Endothelial cell of umbilical vein (primary cell): ENCODE measurements around the gene TENM4. TPM values are rescaled to one million over a fixed set of nuclear protein-coding genes. Genes with fewer than 3 reads are reported as not detected.

Experiments
- BruUV-seq: library from RNA; stranded (reverse); fragments of 400-500 nt; replicated peaks from 2 replicates; lab custom pipeline; 2021; lab: Mats Ljungman, UMichigan
- CTCF ChIA-PET: fragments of 300-600, 350-600 bp; sonication (Branson Sonifier 250); formaldehyde crosslinking; loops from one replicate; lab custom pipeline; 2021; ENCODE audit warnings: antibody characterized with exemption, inconsistent platforms; lab: Charles Lee
- POLR2A ChIA-PET: fragments of 300-600, 350-600 bp; sonication (Branson Sonifier 250); formaldehyde crosslinking; loops from one replicate; lab custom pipeline; 2021; ENCODE audit warnings: antibody characterized with exemption, inconsistent platforms; lab: Charles Lee
- DNase-seq: peaks from one replicate; pipeline ENCODE4 v3.0.0-alpha.2; 2011; ENCODE audit warnings: low read depth, low spot score
- FAIRE-seq: peaks from 2 replicates; lab custom pipeline; 2011; peaks lifted over from hg19 to GRCh38; lab: Jason Lieb, UNC
- H2AFZ ChIP-seq: 2 replicates; pipeline ENCODE4 v1.6.0; 2012; ENCODE audit warnings: low read depth, low read length, control low read depth, inconsistent platforms
- H3K27ac ChIP-seq: 2 replicates; pipeline ENCODE4 v1.5.1; 2011; ENCODE audit warnings: low read depth, mild to moderate bottlenecking, control low read depth, low read length, moderate library complexity; ENCODE audit not compliant: insufficient read depth
- H3K27me3 ChIP-seq, 2 experiments: 2 replicates each; pipeline versions ENCODE4 v1.6.0 to v1.6.1; 2011; ENCODE audit warnings: low read length in 2 of 2, mixed read lengths in 1 of 2; ENCODE audit not compliant: control insufficient read depth in 2 of 2, insufficient read depth in 2 of 2
- H3K36me3 ChIP-seq, 2 experiments: 2 replicates in 1 of 2; 3 replicates in 1 of 2; pipeline ENCODE4 v1.5.1; 2011; ENCODE audit warnings: low read length in 2 of 2, mild to moderate bottlenecking in 1 of 2, moderate library complexity in 1 of 2; ENCODE audit not compliant: control insufficient read depth in 2 of 2, insufficient read depth in 2 of 2; ENCODE audit errors: extremely low read depth in 1 of 2
- H3K4me1 ChIP-seq: 3 replicates; pipeline ENCODE4 v1.5.1; 2011; ENCODE audit warnings: mild to moderate bottlenecking, low read length; ENCODE audit not compliant: control insufficient read depth, insufficient read depth; ENCODE audit errors: extremely low read depth
- H3K4me2 ChIP-seq: 2 replicates; pipeline ENCODE4 v1.6.1; 2011; ENCODE audit warnings: low read length, control low read depth, mixed read lengths; ENCODE audit not compliant: insufficient read depth
- H3K4me3 ChIP-seq, 3 experiments: fragments of 200-600 bp in 1 of 3; sonication (generic), shearing (Covaris generic) in 1 of 3; replicated peaks in 1 of 3; 2 replicates each; pipeline ENCODE4 v1.5.1; 2011 to 2016; ENCODE audit warnings: control low read depth in 3 of 3, low read length in 3 of 3, mild to moderate bottlenecking in 2 of 3, inconsistent platforms in 1 of 3, low read depth in 1 of 3, moderate library complexity in 1 of 3; ENCODE audit not compliant: insufficient read depth in 1 of 3
- H3K79me2 ChIP-seq: 2 replicates; pipeline ENCODE4 v1.6.0; 2012; ENCODE audit warnings: low read length, inconsistent platforms; ENCODE audit not compliant: control insufficient read depth, insufficient read depth
- H3K9ac ChIP-seq: replicated peaks from 2 replicates; pipeline ENCODE3; 2011; ENCODE audit warnings: low read length, control low read depth; ENCODE audit not compliant: insufficient read depth; ENCODE audit errors: extremely low read depth
- H3K9me1 ChIP-seq: replicated peaks from 3 replicates; pipeline ENCODE4 v1.6.0; 2011; ENCODE audit warnings: mild to moderate bottlenecking, low read length; ENCODE audit not compliant: control insufficient read depth, insufficient read depth; ENCODE audit errors: extremely low read depth
- H3K9me3 ChIP-seq: replicated peaks from 2 replicates; pipeline ENCODE4 v1.5.1; 2012; ENCODE audit warnings: low read length, inconsistent platforms; ENCODE audit not compliant: control insufficient read depth, insufficient read depth
- H4K20me1 ChIP-seq: replicated peaks from 2 replicates; pipeline ENCODE3; 2011; ENCODE audit warnings: mild to moderate bottlenecking, low read length; ENCODE audit not compliant: control insufficient read depth, insufficient read depth; ENCODE audit errors: extremely low read depth
- CTCF ChIP-seq, 2 donors: IDR thresholded peaks; 1 replicate in 1 of 2; 2 replicates in 1 of 2; pipeline ENCODE4 v1.5.1; 2011; ENCODE audit warnings: low read length in 2 of 2, mild to moderate bottlenecking in 2 of 2, moderate library complexity in 2 of 2, control low read depth in 1 of 2, inconsistent platforms in 1 of 2, low read depth in 1 of 2; ENCODE audit not compliant: insufficient read depth in 1 of 2; ENCODE audit errors: extremely low read depth in 1 of 2
- EZH2 ChIP-seq: IDR thresholded peaks from 2 replicates; pipeline ENCODE4 v1.6.1; 2012; ENCODE audit warnings: borderline replicate concordance, low read depth, mild to moderate bottlenecking, moderate library complexity, low read length, inconsistent platforms; ENCODE audit not compliant: severe bottlenecking
- FOS ChIP-seq: IDR thresholded peaks from 2 replicates; pipeline ENCODE4 v1.6.1; 2011; ENCODE audit warnings: mild to moderate bottlenecking, low read length, moderate library complexity, borderline replicate concordance; ENCODE audit not compliant: insufficient read depth
- GATA2 ChIP-seq: IDR thresholded peaks from 2 replicates; pipeline ENCODE4 v1.7.0; 2011; ENCODE audit warnings: low read depth, mild to moderate bottlenecking, moderate library complexity, mixed read lengths, low read length; ENCODE audit not compliant: insufficient read length, insufficient read depth
- JUN ChIP-seq: IDR thresholded peaks from 2 replicates; pipeline ENCODE4 v1.6.1; 2011; ENCODE audit warnings: borderline replicate concordance, low read depth; ENCODE audit not compliant: insufficient read length, insufficient read depth
- MAX ChIP-seq: IDR thresholded peaks from 2 replicates; pipeline ENCODE4 v1.6.1; 2011; ENCODE audit not compliant: insufficient read depth, insufficient read length
- MYC ChIP-seq: IDR thresholded peaks from one replicate; pipeline ENCODE4 v1.6.1; 2011; ENCODE audit warnings: mild to moderate bottlenecking, low read depth, low read length
- POLR2A ChIP-seq: IDR thresholded peaks from 2 replicates; pipeline ENCODE4 v1.6.1; 2012; ENCODE audit warnings: low read depth, mild to moderate bottlenecking, control low read depth, low read length
- POLR2AphosphoS5 ChIP-seq: IDR thresholded peaks from 2 replicates; pipeline ENCODE4 v1.6.1; 2012; ENCODE audit warnings: low read depth, mild to moderate bottlenecking, control low read depth, low read length, moderate library complexity; ENCODE audit not compliant: insufficient read depth
- dilution Hi-C: fragments of 300-500 bp; cut with MboI; formaldehyde crosslinking; loops from one replicate; pipeline ENCODE4 v1.15.0; 2019; ENCODE audit warnings: low sequenced_read_pairs; ENCODE audit not compliant: extremely low pct_ligation_motif_present
- intact Hi-C: fragments of 100-400 bp; cut with micrococcal nuclease; formaldehyde crosslinking; loops from one replicate; pipeline ENCODE4 v1.10.0; 2022
- polyA plus RNA-seq, 4 experiments: library from polyadenylated mRNA; depleted of rRNA in 3 of 4; stranded (reverse) in 3 of 4; unstranded in 1 of 4; fragments of >200 nt; gene quantifications; 2 replicates each; pipeline versions ENCODE4 v1.2.1 to v1.2.3, GENCODE V29; 2011 to 2012; ENCODE audit warnings: missing spikeins in 1 of 4
- total RNA-seq: library from RNA; stranded (reverse); gene quantifications from 2 replicates; pipeline ENCODE4 v1.2.3, GENCODE V29; 2021

TENM4 gene
- total and polyA plus RNA-seq, 2 donors (not counting 3 experiments of a cell fraction or from before 2014, with no cell fraction given) = 0.06 to 0.27 TPM

- FAIRE-seq (no peak), DNase-seq (no peak)
- H3K4me1 ChIP-seq = no peaks in the 10 kb centered on the region
- H3K27ac ChIP-seq = no peak overlapping the region
- no TSS peak for BruUV-seq
- POLR2A ChIA-PET = no interaction called here
- H4K20me1 ChIP-seq = no peaks in the 10 kb centered on the region
- intact Hi-C loops = no loop called here
- dilution Hi-C loops = no loop called here
- H3K4me2 ChIP-seq = no peak overlapping the region
- H3K9me3 ChIP-seq = no peaks in the 10 kb centered on the region
- H3K4me3 ChIP-seq = no peak overlapping the region
- no peak overlapping the region for H3K9ac ChIP-seq
- CTCF ChIA-PET = no interaction called here
- no peak for TF ChIP-seq POLR2A
- TF ChIP-seq CTCF (IDR thresholded peaks at IDR 0.05; ENCODE audit: extremely low read depth in 1 of 2, insufficient read depth in 1 of 2, low read depth in 1 of 2, low read length in 2 of 2) = no peak
- no peaks in the 10 kb centered on the region for H3K36me3 ChIP-seq
- H3K79me2 ChIP-seq = no peaks in the 10 kb centered on the region
- no peaks in the 10 kb centered on the region for H3K27me3 ChIP-seq
- no peak overlapping the region for H2AFZ ChIP-seq
- H3K9me1 ChIP-seq = no peaks in the 10 kb centered on the region
These were observed 519.3 kb downstream of the TENM4 start for GRCh38 chr11:78921509-78921908.

- Histone ChIP-seq H3K79me2 (no peaks in the 10 kb centered on the region), H3K27me3 (no peaks in the 10 kb centered on the region), H3K4me1 (no peaks in the 10 kb centered on the region), H2AFZ (no peak overlapping the region), H3K9me3 (no peaks in the 10 kb centered on the region), H3K36me3 (no peaks in the 10 kb centered on the region), H4K20me1 (no peaks in the 10 kb centered on the region), H3K9me1 (no peaks in the 10 kb centered on the region), H3K4me3 (no peak overlapping the region), H3K4me2 (no peak overlapping the region), H3K27ac (no peak overlapping the region), H3K9ac (no peak overlapping the region)
- no peak for DNase-seq
- no TSS peak for BruUV-seq
- ChIA-PET CTCF (no interaction called here), POLR2A (no interaction called here)
- dilution Hi-C loops (no loop called here), intact Hi-C loops (no loop called here)
- no peak for FAIRE-seq
- no peak for TF ChIP-seq JUN
- TF ChIP-seq POLR2AphosphoS5 = no peak
- no peak for TF ChIP-seq EZH2
- no peak for TF ChIP-seq MYC
- TF ChIP-seq GATA2 = no peak
- no peak for TF ChIP-seq CTCF (IDR thresholded peaks at IDR 0.05; ENCODE audit: extremely low read depth in 1 of 2, insufficient read depth in 1 of 2, low read depth in 1 of 2, low read length in 2 of 2)
- no peak for TF ChIP-seq POLR2A
- TF ChIP-seq MAX = no peak
- no peak for TF ChIP-seq FOS
These were observed 520.5 kb downstream of the TENM4 start for GRCh38 chr11:78920329-78920728.
